ENCODE measurements around the gene PCNX3. TPM values are rescaled to one million over a fixed set of nuclear protein-coding genes. Genes with fewer than 3 reads are reported as not detected.

The PCNX3 gene
- total and polyA plus RNA-seq, 2 of the 13 experiments (the other 11 are each of a cell fraction or from before 2014, with no cell fraction given) = 16.2 to 23.0 TPM

DNA sequence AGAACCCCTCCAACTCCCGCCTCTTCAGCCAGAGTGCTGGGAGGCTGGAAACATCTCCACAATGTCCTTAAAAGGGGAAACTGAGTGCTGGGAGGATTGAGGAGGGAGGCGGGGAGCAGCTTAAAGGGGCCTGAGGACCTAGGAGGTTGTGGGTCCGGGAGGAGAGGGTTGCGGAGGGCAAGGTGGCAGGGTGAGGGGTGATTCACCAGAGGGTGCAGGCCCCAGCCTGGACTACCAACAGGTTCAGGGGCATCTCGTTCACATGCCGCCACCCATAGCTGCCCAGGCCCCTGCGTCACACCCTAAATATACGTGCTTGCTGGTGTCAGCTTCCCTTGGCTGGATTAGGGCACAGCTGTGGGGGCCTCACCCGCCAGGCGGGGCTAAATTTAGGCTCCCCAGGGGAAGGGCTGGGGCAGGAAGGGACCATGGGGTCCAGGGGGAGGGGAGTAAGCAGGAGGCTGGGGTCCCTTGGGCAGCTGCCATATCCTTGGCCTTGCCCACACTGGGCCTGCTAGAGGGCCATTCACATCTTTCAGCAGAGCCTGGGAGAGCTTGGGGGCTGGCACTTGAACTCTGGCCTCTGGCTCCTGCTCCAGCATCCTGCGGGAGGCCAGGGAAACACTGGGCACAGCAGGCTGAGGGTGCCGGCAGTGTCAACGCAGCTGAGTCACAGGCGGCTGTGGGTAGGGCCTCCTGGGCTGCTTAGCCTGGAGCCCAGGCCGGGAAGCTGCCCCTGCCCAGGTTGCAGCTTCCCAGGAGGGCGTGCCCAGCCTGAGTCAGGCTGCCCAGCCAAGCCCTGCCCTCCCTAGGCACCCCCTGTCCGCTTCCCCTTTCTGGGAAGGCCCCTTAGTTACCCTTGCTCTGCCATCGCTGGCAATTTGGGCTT lies 38.5 kb upstream of the PCNX3 start:
- BruUV-seq (replicated peaks) = no TSS peak
- peaks cover 2 to 9% of the 10 kb centered on the region in 2 experiments; a peak in 2 of 5 replicates for H3K36me3 ChIP-seq (replicated peaks in 1 of 2; ENCODE audit: control insufficient read depth in 1 of 2, insufficient read depth in 2 of 2, low read length in 2 of 2)
- H3K4me3 ChIP-seq (replicated peaks in 1 of 3; ENCODE audit: insufficient read depth in 1 of 3, low read depth in 2 of 3, low read length in 3 of 3) = peak overlapping the region; percentile 69 to 77 (median 73)
- peak overlapping the region; percentile 71 for H3K9ac ChIP-seq (ENCODE audit: insufficient read depth, low read depth, low read length)
- no peak overlapping the region for H2AFZ ChIP-seq (ENCODE audit: low read length)
- H3K27ac ChIP-seq (ENCODE audit: extremely low read length, insufficient read depth, low read length) = no peak overlapping the region
- FAIRE-seq (no peak), ATAC-seq (peak; percentile 71), DNase-seq (ENCODE audit: low spot score) (peak; percentile 49)
- H3K79me2 ChIP-seq (ENCODE audit: insufficient read depth, low read length) = peaks cover 1% of the 10 kb centered on the region
- CTCF ChIA-PET (ENCODE audit: low intra/inter-chr PET ratio, low total read pairs) = no interaction called here
- intact Hi-C loops (cut with micrococcal nuclease; ENCODE audit: unreplicated experiment) (no loop called here), in situ Hi-C loops (cut with HindIII; ENCODE audit: extremely low pct_ligation_motif_present, low pct_unique_long_range_greater_than_20kb) (loop anchor here (5.0 kb wide), 1 partner anchor 35 kb away; the partner anchor contains the start of gene MAP3K11)
- H3K27me3 ChIP-seq (ENCODE audit: control insufficient read depth in 1 of 2, insufficient read depth in 2 of 2, low read length in 2 of 2) = no peaks in the 10 kb centered on the region
- no peaks in the 10 kb centered on the region for H3K9me3 ChIP-seq (ENCODE audit: low read length)
- H3K4me1 ChIP-seq (ENCODE audit: insufficient read depth, low read length) = peaks cover 42% of the 10 kb centered on the region
- H3K4me2 ChIP-seq (ENCODE audit: low read depth, low read length) = peak overlapping the region; percentile 89
- 21% methylated on average over 7 of the region's 18 CpGs for WGBS (ENCODE audit: low lambda C conversion rate)
- H4K20me1 ChIP-seq (ENCODE audit: insufficient read depth, low read length) = no peaks in the 10 kb centered on the region
- POLR2A ChIA-PET = interaction anchor here (0.6 to 2.1 kb wide), 13 partner anchors 9 to 535 kb away, joined by 3 to 11 read pairs (median 4); partner anchors contain the start of genes MAP3K11 and PCNX3
- TF ChIP-seq GATAD2A (CRISPR knock-in tag; IDR thresholded peaks at IDR 0.05) (0 out of 2 replicates have a peak, but pooled peaks have one; percentile 11), HNF4A (CRISPR knock-in tag; IDR thresholded peaks at IDR 0.05) (peak; percentile 51), FOSL2 (CRISPR knock-in tag; IDR thresholded peaks at IDR 0.05) (peak; percentile 76), NR2F1 (CRISPR knock-in tag; IDR thresholded peaks at IDR 0.05) (peak; percentile 51 to 59; a peak in 3 of 4 replicates), HDAC2 (CRISPR knock-in tag; IDR thresholded peaks at IDR 0.05) (peak; percentile 35; the same call in 1 of the 2 replicates), YY1 (IDR thresholded peaks at IDR 0.05; ENCODE audit: insufficient read depth, insufficient replicate concordance, low read depth, low read length) (peak; percentile 9), ZNF605 (CRISPR knock-in tag; IDR thresholded peaks at IDR 0.05) (0 out of 2 replicates have a peak, but pooled peaks have one; percentile 5), TEAD3 (CRISPR knock-in tag; optimal IDR thresholded peaks at IDR 0.05; ENCODE audit: borderline replicate concordance) (peak; percentile 17), PCBP1 (IDR thresholded peaks at IDR 0.05; ENCODE audit: borderline replicate concordance, low read depth, low read length) (0 out of 2 replicates have a peak, but pooled peaks have one; percentile 66), NR2F6 (IDR thresholded peaks at IDR 0.05) (peak; percentile 38; the same call in 1 of the 2 replicates), NR2F6 (CRISPR knock-in tag; IDR thresholded peaks at IDR 0.05) (peak; percentile 62), ZFX (CRISPR knock-in tag; IDR thresholded peaks at IDR 0.05; ENCODE audit: low read depth) (peak; percentile 40; the same call in 1 of the 2 replicates), NFKB2 (CRISPR knock-in tag; IDR thresholded peaks at IDR 0.05; ENCODE audit: borderline replicate concordance) (no peak)
- TF ChIP-seq, protein P1, sequence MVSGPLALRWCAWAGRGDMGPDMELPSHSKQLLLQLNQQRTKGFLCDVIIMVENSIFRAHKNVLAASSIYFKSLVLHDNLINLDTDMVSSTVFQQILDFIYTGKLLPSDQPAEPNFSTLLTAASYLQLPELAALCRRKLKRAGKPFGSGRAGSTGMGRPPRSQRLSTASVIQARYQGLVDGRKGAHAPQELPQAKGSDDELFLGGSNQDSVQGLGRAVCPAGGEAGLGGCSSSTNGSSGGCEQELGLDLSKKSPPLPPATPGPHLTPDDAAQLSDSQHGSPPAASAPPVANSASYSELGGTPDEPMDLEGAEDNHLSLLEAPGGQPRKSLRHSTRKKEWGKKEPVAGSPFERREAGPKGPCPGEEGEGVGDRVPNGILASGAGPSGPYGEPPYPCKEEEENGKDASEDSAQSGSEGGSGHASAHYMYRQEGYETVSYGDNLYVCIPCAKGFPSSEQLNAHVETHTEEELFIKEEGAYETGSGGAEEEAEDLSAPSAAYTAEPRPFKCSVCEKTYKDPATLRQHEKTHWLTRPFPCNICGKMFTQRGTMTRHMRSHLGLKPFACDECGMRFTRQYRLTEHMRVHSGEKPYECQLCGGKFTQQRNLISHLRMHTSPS (CRISPR knock-in tag; IDR thresholded peaks at IDR 0.05; ENCODE audit: low read depth) = peak; percentile 99
- TF ChIP-seq, protein P2, sequence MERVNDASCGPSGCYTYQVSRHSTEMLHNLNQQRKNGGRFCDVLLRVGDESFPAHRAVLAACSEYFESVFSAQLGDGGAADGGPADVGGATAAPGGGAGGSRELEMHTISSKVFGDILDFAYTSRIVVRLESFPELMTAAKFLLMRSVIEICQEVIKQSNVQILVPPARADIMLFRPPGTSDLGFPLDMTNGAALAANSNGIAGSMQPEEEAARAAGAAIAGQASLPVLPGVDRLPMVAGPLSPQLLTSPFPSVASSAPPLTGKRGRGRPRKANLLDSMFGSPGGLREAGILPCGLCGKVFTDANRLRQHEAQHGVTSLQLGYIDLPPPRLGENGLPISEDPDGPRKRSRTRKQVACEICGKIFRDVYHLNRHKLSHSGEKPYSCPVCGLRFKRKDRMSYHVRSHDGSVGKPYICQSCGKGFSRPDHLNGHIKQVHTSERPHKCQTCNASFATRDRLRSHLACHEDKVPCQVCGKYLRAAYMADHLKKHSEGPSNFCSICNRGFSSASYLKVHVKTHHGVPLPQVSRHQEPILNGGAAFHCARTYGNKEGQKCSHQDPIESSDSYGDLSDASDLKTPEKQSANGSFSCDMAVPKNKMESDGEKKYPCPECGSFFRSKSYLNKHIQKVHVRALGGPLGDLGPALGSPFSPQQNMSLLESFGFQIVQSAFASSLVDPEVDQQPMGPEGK (CRISPR knock-in tag; IDR thresholded peaks at IDR 0.05) = peak; percentile 50; the same call in 1 of the 2 replicates
- TF ChIP-seq, protein P3, sequence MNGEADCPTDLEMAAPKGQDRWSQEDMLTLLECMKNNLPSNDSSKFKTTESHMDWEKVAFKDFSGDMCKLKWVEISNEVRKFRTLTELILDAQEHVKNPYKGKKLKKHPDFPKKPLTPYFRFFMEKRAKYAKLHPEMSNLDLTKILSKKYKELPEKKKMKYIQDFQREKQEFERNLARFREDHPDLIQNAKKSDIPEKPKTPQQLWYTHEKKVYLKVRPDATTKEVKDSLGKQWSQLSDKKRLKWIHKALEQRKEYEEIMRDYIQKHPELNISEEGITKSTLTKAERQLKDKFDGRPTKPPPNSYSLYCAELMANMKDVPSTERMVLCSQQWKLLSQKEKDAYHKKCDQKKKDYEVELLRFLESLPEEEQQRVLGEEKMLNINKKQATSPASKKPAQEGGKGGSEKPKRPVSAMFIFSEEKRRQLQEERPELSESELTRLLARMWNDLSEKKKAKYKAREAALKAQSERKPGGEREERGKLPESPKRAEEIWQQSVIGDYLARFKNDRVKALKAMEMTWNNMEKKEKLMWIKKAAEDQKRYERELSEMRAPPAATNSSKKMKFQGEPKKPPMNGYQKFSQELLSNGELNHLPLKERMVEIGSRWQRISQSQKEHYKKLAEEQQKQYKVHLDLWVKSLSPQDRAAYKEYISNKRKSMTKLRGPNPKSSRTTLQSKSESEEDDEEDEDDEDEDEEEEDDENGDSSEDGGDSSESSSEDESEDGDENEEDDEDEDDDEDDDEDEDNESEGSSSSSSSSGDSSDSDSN (CRISPR knock-in tag; IDR thresholded peaks at IDR 0.05) = peak; percentile 80
